IPS-NIHi11 (cell line): ENCODE measurements around the gene THADA.
"Not testable (repeated sequence)": the region's sequence is repeated elsewhere in the genome, so short reads cannot be mapped to it uniquely, and the experiment has no call there.

Source experiments
- DNase-seq: peaks from one replicate; pipeline ENCODE4 v3.0.0; 2012; ENCODE audit warnings: mixed read lengths, low spot score

The THADA gene

DNA sequence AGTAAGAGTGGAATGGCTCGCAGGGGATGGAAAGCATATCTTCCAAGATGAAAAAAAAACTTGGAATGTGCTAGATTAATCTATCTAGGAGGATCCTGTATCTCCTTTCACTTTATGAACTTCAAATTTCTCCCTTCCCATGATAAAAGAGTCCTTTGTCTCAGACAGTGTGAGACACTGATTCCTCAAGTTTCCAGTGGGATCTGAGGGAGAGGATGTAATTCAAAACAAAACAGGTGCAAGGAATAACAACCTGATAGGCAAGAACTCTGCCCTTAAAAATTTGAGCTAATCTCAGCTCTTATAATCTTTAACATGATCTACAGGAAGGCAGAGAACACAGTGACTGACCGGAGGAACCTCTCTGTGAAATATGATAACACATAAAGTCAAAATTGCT is 207.5 kb downstream of the THADA start:
- no peak for DNase-seq

DNA sequence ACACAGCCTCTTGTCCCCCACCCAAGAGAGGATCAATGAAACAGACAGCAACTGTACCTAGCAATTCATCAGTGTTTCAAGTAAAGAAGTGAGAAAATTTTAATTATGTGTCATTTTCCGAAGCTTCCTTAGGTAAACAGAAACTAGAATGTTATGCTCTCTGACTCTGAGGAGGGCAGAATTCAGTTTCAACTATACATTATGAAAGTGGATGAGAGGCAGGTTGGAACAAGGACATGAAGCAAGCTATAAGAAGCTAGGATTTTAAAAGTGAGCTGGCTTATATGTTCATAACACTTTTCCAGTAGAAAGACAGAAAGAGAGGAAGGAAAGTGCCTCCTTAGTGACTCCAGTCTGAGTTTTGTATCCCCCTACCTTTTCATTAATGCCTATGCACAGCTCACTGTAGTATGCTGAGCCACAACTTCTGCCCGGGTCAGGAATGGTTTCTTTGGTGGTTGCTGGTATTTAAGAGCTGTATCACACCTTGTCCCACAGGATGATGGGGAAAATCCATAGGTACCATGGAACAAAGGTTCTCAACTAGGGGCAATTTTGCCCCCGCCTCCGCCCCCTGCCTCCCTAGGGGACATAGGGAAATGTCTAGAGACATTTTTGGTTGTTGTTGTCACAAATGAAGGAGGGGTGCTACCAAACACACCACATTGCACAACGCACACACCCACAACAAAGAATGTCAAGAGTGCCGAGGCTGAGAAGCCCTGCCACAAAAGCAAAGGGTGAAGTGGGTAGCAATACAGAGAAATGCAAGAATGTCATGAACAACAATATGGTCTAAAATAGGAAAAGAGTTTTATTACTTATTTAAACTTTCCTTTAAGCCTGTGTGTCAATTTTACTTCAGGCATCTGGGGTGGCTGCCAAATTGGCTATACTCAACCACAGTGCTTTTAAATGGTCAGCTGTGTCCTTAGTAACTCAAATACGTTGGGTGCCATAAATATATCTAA is 208.5 kb downstream of the THADA start:
- DNase-seq: no peak

DNA sequence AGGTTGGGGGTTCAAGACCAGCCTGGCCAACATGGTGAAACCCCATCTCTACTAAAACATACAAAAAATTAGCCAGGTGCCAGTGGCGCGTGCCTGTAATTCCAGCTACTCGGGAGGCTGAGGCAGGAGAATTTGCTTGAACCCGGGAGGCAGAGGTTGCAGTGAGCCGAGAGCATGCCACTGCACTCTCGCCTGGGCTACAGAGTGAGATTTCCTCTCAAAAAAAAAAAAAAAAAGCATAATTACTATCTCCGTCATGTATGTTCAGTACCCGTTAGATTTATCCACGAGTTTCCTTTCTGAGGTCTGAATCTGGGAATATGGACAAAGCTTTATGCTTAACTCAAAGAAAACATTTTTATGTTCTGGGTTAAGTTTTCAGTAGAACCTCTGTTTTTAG is 209.2 kb downstream of the THADA start:
- not testable (repeated sequence) for DNase-seq

DNA sequence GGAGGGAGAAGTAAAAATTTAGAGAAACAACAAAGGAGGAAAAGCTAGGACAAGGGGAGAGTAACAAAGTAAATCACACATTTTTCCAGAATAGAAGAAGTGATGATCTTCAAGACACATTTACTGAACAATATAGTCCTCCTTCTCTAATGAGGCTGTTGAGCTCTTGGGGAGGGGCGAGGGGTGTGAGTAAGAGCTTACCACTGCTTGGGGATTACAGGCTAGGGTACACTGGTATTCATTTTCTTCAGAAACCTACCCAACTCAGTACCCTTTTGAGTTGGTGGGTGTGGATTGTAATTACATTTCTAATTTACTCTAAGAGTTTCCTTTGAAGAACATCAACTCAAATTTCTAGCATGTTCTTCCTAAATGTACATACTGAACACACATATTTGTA is 211.7 kb downstream of the THADA start:
- no peak for DNase-seq

DNA sequence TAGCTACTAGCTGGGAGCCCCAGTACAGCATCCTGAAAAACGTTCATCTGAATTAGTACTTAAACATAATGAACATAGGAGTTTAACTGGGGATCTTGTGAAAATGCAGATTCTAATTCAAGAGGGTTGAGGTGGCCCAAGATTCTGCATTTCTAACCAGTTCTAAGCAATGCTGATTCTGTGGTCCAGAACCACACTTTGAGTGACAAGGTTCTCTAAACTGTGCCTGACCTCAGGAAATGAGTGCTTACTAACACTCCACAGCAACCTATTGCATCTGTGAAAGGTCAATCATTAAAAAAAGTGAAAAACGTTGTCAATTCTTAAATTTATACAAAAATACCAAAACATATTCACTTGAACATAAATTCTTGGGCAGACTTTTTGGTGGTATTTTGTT is 212.3 kb downstream of the THADA start:
- no peak for DNase-seq

DNA sequence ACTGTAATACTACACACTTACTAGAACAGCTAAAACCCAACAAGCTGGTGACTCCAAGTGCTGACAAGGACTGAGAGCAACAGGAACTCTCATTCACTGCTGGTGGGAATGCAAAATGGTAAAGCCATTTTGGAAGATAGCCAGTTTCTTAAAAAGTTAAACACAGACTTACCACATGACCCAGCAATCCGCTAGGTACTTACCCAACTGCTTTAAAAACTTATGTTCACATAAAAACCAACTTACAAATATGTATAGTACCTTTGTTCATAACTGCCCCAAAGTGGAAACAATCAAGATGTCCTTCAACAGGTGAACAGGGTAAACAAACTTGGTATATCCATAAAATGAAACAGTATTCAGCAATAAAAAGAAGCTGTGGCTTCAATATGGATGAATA is 216.3 kb downstream of the THADA start:
- DNase-seq: no peak

DNA sequence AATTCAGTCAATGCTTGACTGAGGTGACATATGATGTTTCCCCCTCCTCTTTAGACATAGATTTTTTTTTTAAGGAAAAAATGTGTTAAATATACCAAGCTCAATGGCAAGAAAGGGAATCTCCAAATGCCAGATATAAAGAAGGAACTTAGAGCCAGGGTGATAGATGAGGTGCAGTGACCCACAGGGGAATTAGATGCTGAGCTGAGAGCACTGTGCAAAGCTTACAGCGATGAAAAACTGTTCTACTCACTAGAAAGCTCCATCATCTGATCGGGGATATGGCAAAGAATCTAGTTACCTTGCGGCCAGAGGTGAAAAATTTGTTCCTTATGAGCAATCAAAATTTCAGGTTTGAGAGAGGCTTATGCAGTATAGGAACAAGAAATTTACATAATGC is 218.5 kb downstream of the THADA start:
- DNase-seq: no peak

DNA sequence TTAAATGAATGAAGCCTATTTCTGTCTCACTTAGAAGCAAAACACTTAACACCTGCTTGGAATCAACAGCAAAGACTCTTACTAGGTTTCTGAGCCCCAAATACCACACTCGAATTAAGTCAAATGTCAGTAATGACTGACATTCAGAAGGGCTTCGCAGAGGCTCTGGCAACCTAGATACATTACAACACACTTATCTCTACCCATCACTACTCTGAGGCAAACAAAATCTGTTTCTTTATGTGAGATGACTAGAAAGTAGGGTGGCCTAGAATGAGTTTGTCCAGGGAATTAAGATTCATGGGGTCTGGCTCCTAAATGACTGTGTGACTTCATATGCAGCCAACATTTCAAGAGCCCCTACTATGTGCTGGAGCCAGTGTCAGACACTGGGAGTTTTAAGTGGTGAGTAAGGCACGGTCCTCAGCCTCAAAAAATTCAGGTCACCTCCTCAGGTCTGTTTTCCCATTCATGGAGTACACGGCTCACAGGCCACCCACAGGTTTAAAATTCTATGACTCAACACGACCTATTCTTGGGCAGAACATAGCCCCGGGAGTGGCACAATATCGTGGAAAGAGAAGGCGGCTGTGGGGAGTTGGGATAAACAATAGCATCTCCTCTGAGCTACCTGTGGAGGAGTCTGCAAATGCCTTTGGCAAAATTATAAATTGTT is 219.2 kb downstream of the THADA start:
- DNase-seq: no peak

DNA sequence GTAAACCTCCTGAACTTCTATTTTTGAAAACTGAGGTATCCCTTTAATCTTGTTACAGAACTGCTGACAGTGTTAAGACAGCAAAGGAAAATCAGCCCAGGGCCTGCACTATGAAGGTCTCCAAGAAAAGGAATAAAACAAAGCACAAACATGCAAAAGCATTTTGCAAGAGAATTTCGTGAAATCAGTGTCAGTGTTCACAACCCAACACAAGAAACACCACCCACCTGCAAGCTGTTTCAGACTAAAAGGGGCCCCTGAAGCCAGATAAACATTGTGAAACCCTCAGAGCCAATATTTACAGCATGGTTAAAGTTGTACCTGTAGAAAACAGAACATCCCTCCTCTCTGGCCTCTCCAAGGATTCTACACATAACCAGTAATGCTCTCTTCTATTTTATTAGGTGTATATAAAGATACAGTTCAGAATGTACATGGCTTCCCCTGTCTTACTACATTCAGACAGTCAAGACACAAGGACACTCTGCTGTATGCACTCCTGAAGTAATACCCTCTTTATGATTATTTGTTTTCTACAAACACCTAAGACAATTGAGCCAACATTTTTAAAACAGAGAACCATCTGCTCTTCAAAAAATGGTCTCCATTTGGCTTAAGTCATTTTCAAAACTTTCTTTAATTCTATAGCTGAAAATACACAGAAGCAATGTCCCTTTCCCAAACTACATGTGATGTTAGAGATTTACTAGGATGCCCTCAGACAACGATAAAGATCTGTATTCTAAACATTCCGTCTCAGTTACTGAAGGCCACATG is 219.9 kb downstream of the THADA start:
- DNase-seq: no peak

DNA sequence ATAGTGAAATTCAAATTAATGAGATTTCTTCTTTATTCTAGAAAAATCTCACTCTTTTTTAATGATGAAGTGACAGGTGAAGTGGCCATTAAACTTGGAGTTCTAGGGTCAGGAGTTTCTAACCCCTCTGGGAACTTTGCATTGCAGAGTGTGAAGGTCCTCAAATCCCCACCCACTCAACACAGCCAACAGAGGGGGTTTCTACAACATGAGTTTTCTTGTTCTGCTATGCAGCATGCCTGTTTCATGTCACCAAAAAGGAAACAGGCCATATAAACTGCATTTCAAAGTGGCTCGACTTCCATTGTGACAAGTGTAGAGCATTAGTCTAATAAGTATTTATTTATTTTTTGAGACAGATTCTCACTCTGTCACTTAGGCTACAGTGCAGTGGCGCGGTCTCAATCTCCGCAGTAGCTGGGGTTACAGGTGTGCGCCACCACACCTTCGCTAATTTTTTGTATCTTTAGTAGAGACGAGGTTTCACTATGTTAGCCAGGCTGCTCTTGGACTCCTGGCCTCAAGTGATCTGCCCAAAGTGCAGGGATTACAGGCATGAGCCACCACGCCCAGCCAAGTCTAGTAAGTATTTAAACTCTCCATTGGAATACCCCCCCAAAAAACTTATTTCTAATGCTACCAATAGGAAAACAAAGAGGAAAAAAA is 223.3 kb downstream of the THADA start:
- no peak for DNase-seq

DNA sequence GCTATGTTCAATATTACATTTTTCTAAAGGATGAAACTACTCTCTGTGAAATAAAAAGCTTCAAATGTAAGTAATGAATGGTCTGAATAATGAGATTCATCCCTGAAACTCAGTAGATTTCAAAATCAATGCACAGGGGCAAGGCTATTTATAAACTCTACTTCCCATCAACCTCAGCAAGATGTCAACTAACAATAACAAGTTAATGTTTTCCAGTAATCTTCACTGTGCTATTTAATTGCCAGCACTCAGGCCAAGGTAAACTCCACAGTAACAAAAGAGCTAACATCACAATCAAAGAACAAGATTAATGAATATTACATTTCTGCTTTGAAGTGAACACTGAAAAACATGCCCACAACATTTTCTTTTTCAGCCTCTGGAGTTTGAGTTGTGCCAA is 225.1 kb downstream of the THADA start:
- no peak for DNase-seq

DNA sequence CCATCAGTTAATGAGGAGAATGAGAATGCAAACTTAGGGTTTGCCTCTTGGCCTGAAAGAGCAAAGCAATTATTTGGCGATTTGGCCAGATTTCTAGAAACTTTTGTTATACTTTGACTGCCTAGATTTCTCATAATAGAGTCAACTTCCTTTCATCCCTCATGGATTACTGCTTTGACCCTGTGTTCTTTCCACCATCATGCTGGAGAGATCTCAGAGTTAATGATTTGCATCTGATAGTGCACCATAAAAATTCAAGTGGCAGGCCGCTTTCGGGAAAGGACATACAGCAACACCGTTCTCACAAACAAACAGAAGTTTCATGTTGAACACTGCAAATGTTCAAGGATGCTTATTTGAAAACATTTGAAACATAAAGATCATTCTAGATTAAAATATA is 225.7 kb downstream of the THADA start:
- no peak for DNase-seq

DNA sequence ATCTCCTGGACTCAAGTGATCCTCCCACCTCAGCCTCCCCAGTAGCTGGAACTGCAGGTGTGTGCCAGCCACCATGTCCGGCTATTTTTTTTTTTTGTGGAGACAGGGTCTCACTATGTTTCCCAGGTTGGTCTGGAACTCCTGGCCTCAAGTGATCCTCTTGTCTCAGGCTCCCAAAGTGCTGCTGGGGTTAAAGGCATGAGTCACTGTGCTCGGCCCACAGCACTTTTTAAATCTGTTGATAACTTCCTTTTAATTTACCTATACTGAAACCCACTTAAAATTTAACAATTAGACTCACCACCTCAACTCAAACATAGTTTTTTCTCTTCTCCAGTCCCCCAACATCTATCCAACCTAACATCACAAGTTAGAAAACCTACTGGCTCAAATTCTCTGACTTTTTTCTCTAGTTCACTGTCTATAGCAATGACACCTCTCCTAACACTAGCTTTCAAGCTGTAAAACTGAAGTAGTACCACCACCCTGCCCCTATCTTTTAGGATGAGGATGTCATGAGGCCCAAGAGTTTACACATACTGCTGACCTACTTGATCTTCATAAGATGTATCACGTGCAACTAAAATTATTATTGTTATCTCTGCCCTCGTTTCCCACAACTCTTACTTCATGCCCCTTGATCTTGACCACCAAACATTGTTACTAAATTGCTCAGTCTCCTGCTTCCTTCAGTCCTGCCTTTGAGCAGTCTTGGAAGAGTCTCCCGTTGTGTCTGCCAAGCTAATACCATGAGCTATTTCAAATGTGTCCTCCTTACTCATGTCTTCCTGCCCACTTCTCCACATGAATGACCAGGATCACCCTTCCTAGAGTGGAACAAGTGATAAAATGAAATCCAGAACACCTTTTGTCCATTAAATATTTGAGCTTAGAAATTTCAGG is 227.1 kb downstream of the THADA start:
- no peak for DNase-seq

DNA sequence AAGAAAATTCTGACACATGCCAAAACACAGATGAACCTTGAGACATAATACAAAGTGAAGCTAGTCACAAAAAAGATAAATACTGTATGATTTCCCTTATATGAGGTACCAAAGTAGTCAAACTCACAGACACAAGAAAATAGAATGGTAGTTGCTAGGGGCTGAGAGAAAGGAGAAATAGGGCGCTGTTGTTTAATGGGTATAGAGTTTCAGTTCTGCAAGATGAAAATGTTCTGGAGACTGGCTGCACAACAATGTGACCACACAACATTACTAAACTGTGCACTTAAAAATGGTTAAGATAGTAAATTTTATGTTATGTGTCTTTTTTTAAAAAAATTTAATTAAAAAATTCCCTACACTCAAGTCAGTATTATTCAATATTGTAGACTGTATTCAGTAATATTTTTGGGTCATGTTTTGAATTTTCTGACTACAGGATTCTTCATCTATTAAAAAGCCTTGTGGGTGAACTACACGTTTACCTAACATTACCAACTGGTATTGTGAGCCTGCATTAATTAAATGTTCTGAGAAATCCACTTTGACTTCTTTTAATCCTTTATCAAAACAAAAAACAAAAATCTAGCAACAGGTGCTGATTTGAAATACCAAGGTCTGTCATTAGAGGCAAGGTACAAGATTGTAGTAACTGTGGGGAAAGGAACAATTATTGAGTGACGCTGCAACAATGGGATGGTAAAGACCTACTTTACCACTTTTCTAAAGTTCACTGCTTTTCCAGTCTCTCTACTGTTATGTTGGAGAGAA is 228.6 kb downstream of the THADA start:
- no peak for DNase-seq

DNA sequence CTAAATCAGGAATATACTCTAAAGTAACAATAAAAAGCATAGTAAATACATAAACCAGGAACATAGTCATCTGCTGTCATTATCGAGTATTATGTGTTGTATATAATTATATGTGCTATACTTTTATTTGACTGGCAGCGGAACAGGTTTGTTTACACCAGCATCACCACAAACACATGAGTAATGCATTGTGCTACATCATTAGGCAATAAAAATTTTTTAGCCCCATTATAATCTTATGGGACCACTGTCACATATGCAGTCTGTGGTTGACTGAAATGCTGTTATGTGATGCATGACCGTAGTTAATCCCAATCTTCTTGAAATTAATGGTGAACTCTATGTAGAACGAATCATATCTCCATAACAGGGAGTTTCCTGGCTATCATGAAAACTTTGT is 232.7 kb downstream of the THADA start:
- no peak for DNase-seq

DNA sequence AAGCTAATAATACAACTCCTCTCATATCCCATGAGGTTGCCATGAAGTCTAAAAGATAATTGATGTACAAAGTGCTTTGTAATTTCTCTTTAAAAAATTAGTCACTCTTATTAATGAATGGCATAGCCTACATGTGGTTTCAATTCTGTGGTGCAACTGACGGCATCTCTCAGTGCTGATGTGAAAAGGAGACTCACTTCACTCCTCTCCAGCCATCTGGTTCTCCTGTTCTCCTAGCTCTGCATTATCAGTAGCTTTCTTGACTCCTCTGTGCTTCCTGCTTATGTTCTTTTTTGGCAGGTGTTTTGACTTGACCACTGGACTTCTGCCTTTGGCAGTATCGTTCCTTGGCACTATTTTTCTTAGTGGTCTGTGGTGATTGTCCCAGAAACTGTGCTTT is 234.6 kb downstream of the THADA start:
- no peak for DNase-seq

DNA sequence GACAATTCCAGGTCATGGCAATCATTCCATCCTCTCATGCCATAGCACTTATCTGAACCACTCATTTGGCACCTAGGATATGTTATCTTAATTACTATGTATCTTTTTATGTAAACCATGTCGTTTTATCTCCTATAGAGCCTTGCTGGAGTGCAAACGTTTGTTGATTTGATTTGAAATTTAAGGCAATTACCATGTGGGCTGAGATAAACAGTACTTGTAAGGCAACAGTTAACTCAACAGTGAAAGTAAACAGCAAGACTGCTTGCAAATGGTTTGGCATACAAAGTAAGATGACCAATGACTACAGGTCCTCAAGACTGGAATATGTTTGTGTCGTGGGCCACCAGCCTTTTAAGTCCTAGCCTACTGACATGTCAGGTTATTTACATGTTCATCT is 235.7 kb downstream of the THADA start:
- DNase-seq: no peak

DNA sequence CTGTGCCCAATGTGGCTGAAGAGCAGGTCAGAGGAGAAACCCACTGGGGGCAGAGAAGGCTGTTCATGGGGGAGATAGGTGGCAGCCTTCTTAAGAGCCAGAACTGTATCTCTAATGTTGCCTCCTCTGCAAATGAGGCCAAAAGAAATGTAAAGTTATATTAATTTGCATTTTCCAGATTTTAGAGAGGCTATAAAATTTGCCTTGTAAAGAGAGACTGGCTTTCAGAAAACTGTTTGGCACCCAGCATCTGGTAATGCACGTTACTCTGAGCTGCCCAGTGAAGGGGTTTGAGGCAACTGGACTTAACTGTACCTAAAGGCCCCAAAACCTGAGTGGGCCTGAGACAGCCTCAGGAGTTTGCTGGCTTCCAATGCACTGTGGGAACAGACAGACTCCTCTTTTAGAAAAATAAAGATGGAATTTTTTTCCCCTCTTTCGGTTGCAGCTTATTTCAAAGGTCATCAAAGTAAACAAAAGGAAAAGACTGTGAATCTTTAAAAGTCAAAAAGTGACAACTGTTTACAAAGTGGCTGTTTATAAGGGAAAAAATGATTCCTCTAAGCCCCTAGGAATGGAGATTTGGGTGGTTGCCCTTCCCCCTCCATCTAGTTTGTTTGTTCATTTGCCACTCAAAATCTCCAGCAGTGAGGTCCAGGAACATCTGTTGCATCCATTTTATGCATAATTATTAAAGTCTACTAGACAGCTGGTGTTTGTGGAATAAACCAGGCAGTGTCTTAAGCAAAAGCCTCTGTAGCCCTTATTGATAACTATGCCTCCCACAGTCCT is 237.2 kb downstream of the THADA start:
- no peak for DNase-seq

DNA sequence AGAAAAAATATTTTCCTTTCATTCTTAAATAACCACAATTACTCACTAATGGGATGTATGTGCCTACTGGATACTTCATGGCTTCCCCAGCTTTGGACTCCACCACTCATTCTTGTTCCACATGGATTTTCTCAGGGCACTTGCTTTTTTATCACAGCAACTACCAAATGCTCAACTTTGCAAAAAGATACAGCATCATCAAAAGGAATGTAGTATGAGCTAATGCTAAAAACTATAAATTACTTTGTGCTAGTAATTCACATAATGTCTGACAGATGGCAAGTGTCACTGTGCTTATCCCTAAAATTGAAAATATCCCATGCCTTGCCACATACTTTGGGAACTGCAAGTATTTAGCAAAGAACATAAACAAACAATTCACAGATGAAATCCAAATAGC is 239.1 kb downstream of the THADA start:
- no peak for DNase-seq

DNA sequence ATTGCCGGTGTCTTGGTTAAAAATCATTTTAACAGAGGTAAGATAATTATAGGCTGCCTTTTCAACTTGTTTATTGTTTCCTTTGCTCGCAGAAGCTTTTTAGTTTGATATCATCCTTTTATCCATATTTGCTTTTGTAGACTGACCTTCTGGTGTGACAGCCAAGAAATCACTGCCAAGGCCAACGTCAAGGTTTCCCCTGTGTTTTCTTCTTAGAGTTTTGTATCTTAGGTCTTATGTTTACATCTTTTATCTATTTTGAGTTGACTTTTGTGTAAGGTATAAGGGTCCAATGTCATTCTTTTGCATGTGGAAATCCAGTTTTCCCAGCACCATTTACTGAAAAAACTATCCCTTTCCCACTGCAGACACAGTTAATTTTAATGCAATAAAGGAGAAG is 240.4 kb downstream of the THADA start:
- no peak for DNase-seq
